ENCODE results near the gene PKIB. TPM values are rescaled to one million over a fixed set of nuclear protein-coding genes. Genes with fewer than 3 reads are reported as not detected.
"Not testable (repeated sequence)": the region's sequence is repeated elsewhere in the genome, so short reads cannot be mapped to it uniquely, and the experiment has no call there.

Gene PKIB, protein sequence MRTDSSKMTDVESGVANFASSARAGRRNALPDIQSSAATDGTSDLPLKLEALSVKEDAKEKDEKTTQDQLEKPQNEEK
- total RNA-seq, result 5.5 TPM

DNA sequence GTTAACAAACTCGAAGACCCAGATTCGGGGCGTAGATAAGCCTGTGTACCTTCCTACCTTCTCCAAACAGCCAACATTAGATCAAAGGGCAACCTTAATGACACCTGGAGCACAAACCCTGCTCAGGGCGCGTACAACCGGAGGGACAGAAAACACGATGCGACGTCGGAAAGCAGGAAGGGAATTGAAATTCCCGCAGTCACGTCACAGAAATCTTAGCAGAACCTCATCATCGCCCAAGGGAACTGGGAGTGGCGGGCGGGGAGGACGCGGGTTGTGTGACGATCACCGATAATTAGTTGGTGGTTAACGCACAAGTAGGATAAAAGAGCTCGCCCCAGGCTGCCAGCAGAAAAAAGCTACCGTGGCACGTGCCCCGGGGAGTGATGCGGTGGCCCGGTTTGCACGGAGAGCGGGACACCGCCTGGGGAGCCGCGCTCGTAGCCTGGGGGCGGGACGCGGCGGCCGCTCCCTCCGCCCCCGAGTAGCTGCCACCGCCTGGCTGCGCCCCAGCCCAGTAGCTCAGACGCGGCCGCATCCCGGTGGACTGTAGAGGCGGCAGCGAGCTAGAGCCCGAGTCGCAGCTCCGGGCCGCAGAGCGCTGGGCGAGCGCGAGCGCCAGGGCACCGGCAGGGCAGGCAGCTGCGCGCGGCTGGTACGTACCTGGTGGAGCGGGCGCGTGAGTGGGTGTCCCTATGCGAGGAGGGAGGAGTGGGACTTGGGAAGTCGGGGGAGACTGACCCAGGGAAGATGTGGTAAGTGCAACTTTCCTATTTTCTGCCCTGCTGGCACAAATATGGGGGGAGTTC, at the start of gene PKIB:
Gene PKIB (plus strand): TSS at position 525 of the 809 bp plus-strand sequence. CDS start 107,390 bp downstream, outside the sequence.
- peak; percentile 76 for DNase-seq (ENCODE audit: low spot score)

DNA sequence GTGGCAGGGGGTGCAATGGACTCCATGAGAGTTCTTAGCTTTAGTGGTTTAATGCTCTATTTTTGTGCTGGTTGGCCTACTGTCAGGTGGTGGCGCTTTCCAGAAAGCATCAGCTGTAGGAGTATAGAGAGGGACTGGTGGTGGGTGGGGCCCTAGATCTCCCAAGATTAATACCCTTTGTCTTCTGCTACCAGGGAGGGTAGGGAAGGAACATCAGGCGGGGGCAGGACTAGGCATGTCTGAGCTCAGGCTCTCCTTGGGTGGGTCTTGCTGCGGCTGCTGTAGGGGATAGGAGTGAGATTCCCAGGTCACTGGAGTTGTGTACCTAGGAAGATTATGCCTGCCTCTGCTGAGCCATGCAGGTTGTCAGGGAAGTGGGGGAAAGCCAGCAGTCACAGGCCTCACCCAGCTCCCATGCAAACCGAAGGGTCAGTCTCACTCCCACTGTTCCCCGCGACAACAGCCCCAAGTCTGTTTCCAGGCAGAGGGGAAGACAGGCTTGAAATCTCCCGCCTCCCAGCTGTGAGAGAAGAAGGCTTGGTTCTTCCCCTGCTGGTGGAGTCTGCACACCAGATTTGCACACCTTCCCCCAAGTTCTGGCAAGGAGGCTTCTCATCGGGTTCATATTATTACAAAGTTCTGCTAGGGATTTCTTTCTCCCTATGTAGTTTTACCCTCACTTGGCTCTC, 46.7 kb upstream of the PKIB start:
- DNase-seq (ENCODE audit: low spot score), result no peak

DNA sequence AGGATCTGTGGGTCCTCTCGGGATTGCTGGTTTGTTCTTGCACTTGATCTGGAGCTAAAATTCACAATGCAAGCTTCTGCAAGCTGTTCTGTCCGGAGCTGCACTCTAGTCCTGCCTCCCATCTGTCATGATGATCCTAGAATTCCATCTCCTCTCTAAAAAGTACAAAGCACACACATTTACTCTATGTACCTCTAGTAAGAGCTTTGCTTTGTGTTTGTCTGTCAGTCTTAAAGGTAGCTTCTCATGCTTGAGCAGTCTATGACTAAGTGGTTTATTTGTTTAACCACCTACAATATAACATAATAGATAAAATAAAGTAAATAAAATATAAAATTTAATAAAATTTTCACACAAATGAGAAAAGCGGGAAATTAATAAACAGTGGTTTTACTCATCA, 46.0 kb upstream of the PKIB start:
- no peak for DNase-seq (ENCODE audit: low spot score)

DNA sequence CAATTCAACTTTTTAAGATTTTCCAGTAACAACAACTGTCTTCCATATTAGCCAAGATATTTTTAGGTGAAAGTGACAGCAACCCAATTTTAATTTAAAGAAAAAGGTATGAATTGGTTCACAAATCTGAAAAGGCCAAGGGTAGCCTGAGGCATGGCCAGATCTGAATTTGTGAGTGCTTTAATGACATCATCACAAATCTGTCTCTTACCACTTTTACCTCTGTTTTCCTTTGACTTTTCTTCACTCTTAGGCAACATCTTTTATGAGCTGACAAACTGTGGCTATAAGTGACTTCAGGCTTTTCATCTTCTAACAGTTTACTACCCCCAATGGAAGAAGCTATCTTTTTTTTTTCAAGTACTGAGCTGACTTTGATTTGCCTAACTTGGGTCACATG, 44.5 kb upstream of the PKIB start:
- no peak for DNase-seq (ENCODE audit: low spot score)

DNA sequence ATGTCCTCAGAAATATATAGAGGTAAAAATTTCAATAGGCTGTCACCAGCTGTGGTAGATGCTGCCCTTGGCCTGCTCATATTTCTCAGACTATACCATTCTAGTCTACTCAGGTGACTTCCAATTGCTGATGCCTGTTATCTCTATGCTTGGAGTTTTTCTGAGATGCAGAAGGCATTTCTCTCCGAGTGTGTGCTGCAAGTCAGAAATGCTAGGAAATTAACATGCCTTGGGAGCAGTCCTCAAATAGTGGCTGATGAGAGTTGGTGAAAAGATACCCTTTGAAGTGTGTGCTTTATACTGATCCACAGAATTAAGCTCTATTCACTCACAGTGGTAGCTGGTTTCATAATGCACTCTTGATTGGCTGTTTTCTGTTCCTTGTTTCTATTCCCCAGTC, 43.2 kb upstream of the PKIB start:
- DNase-seq (ENCODE audit: low spot score), result no peak

DNA sequence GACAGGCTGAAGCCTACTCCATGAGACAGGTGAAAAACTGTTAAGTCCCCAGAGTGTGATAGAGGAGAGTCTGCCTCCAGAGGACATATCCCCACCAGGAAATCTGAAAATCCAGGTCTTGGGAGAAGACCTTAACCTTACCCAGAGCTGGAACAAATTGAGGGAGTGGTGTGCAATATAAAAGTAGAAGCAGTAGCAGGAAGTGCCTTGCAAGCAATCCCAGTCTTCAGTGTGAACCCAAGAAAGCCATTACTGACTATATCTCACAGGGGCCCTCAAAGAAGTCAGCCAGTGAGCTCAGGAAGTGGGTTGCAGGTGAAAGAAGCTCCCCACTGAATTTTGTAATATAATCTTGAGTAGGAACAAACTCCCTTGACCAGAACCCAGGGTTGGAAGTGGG, 41.9 kb upstream of the PKIB start:
- no peak for DNase-seq (ENCODE audit: low spot score)

DNA sequence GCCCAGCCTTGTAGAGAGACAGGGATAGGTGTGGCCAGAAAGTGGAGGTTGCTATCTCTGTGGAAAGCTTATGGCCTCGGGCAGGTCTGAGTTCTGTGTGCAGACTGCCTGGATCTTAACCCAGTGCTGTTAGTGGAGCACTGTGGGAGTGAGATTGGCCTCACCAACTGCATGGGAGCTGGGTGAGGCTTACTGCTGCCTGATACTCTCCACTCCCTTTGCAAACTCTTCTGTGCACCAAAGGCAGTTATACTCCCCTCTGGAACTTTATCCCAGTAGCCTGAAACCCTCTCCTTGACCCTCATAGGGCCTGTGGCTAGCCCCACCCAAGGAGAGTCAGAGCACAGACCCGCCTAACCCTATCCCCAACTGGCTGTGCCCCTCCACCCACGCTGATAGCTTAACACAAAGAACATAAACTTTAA, 41.4 kb upstream of the PKIB start:
- DNase-seq (ENCODE audit: low spot score), result no peak

DNA sequence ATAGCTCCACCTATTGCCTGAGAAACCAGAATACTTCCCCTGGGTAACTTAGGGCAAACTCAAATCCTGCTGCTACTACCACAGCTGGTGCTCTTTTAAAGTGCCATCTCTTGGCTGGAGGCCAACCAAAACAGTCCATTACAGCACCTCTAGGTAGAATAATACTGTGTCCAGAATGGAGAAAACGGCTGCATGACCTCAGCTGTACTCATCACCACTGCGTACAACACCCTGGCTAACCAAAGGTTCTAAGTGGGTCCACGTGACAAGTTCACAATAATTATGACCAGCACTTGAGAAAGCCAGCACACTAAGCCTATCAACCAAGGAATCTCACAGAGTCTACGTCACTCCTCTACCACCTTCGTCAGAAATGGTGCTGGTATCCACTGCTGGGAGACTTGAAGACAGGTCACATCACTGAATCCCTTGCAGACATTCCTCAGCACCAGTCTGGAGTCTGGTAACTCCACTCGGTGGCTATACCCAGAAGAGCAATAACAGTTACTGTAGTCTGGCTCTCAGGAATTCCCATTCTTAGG, 40.9 kb upstream of the PKIB start:
- DNase-seq (ENCODE audit: low spot score), result no peak

DNA sequence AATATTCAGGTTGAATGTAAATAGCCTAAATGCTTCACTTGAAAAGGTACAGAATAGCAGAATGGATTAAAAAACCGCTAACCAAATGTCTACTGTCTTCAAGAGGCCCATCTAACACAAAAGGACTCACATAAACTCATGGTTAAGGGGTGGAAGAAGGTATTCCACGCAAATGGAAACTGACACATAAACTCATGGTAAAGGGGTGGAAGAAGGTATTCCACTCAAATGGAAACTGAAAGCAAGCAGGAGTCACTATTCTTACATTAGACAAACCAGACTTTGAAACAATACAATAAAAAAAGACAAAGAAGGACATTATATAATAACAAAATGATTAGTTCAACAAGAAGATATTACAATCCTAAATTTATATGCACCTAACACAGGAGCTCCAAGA, 38.3 kb upstream of the PKIB start:
- no peak for DNase-seq (ENCODE audit: low spot score)

DNA sequence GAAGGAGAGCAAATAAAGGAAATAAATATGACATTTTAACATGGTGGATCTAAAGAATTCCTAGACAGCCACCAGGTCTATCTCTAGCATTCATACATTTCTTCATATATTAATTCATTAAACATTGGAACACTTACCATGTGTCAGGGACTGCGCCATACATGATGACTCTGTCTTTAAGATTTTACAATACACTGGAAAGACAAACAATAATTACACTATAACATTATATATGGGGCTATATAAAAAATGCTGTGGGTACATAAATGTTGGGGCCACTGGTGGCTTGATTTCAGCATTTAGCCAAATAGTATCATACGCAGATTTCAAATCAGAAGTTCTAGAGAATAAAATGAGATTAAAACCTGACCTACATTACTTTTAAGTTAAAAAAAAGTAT, 33.3 kb upstream of the PKIB start:
- DNase-seq (ENCODE audit: low spot score), result no peak

DNA sequence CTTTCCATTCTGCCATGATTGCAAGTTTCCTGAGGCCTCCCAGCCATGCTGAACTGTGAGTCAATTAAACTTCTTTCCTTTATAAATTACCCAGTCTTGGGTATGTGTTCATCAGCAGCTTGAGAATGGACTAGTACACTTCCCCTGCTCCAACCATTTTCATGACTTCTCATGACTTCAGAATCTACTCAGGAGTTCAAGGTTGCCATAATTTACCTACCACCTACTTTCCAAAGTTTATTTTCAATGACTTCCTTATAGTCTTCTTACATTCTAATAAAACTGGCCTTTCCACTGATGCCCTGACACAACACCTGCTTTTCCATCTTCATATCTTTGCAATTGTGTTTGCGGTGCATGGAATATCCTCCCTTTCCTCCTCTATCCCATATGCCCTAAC, 31.2 kb upstream of the PKIB start:
- DNase-seq (ENCODE audit: low spot score), result no peak

DNA sequence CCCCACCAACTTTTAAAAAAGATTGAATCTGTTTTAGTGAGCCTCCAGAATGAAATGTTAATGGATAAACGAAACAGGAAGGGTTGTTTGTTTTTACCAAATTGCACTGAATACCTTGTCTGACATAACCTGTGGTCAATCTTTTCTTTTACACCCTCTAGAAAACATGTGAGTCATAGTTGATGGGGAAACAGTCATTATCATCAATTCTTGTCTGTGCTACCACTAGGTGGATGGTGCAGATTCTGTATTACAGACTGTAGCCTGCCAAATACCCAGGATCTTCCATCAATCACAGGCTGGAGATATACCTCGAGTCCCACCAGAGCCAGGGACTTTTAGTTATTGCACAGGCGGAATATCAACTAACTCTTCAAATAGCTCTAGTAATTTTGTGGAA, 29.5 kb upstream of the PKIB start:
- DNase-seq (ENCODE audit: low spot score), result no peak

DNA sequence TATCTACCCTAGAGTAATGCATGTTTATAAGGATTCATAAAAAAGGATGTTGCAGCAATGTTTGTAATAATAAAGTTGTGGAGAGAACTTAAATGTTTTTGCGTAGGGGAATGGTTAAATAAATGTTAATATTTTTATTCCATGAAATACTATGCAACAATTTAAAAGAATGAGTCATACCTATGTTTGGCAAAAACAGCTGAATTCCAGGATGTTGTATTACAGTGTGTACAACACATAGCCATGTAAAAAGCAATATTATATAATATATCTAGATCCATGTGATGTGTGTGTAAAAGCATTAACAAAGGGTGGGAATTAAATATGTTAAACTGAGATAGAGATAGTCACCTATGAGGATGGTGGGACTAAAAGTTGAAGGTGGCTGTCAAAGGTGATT, 21.1 kb upstream of the PKIB start:
- no peak for DNase-seq (ENCODE audit: low spot score)

DNA sequence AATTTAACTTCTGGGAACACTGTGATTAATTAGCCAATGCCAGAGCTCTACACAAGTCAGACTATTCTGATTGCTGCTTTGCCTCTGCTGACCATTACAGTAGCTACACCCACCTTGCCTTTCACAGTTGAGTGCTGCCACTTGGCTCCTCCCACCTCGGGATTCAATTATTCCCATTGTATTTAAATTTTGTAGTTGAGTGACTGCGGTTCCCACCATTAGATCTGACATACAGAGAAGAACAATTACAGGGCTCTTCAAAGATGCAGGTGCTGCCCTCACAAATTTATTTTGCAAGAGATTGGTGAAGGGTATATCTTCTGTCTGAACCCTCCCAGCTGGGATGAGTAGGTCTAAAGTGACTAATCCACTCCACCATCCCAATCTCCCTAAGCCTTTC, 11.9 kb upstream of the PKIB start:
- DNase-seq (ENCODE audit: low spot score), result not testable (repeated sequence)

DNA sequence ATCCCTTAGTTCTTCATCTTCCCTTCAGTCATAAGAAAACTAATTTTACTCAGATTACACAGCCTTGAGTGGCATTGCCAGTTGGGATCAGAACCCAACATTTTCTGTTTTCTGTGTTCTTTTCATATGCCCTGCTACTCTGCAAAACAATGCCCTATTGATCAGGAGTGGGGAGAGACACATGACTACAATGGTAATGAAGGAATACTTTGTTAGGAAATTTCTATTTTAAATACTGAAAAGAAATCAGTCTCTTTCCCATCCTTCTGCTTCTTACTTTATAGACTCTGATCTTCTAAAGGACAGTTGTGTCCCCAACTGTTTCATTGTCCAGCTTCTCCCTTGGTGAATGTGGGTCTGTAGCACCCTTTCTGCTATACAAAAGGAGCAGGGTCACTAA, 5.5 kb upstream of the PKIB start:
- DNase-seq (ENCODE audit: low spot score), result no peak

DNA sequence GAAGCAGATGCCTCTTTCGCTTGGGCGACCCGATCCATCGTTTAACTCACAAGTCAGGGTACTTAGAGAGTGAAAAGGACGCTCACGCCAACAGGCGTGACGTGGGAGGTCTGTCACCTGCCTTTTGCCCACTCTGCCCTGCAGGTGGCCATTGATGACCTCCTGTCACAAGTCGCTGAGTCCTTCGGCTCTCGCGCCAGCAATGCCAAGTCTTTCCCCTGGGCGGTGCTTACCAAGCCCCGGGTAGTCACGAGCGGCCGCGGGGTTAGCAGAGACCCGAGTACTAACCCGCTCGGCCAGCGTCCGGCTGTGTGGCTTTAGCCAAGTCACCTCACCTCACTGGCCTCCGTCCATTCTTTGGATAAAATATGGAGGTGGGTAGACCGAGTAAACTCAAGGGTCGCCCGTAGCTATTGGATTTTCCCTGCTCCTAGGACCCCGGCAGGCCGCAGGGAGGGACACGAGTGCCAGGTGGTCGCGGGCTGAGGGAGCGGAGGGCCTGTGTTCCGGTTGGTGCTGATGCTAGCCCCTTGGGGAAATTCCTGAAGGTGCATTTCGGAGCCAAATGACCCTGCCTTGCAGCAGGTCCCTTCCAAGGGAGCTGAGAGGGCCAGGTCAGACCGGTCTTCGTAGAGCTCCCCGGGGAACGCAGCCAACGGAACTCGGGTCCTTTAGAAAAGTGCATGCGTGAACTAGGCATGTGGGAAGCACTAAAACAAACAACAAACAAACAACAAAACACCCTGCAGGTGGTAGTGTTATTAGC, 668 bp downstream of the PKIB start:
- peak; percentile 38 for DNase-seq (ENCODE audit: low spot score)

DNA sequence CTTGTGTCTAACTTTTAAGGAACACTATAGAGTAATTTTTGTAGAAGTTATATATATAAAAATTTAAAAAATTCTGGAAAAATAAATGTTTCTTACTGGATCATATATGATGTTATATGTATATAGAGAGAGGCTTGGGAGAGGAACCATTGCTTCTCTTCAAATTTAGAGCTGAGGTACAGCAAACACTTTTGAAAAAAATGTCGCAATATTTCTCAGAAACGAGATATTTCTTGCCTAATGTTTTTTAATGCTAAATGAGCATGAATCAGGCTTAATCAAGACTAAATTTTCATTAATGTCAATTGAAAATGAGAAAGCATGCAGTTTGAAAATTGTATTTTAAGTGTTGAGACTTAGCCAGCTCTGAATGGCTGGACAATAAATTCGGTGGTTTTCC, 2.6 kb downstream of the PKIB start:
- DNase-seq (ENCODE audit: low spot score), result no peak

DNA sequence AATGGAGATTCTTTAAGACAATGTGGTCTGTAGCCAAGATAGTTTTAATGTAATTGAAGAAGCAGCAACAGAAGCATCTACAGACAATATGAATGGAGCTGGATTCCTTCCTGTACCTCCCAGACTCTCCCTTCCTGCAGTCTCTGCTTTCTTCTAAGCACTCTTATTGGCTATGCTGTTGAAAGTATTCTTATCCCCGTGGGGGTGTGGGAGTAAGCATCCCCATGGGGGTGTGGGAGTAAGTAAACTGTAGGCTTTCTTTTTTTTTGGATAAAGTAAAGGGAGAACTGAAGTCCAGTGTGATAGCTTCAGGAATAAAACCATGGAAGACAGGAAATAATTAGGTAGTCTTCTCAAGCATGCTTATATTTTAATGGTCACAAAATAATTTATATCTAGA, 4.1 kb downstream of the PKIB start:
- DNase-seq (ENCODE audit: low spot score), result no peak

DNA sequence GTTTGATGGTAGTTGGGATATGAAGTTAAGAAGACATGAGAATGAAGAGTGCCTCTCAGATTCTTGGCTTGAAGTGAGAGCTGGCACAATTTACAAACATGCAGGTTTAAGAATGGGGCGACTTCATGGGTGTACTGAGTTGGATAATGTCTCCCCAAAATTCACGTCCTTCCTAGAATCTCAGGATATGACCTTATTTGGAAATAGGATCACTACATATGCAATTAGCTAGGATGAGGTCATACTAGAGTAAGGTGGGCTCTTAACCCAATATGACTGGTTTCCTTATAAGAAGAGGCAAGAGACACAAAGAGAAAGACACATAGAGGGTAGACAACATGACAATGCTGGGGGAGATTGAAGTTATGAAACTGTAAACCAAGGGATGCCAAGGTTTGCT, 5.2 kb downstream of the PKIB start:
- DNase-seq (ENCODE audit: low spot score), result no peak

DNA sequence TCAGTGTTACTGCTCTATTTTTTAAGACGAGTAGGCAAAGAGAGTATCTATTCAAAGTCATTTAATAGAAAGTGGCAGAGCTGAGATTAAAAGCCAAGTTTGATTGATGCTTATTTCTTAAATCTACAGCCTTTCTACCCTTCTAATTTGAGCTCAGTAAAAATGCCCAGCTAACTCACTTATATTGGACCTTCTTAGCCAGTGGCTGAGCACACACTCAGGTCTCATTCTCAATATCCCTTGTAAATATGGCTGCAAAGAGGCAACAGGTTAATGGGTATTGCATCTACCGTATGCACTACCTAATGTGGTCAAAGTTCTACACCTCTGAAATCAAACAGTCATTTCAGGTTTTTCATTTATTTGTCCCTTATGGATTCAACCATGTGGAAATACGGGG, 6.7 kb downstream of the PKIB start:
- DNase-seq (ENCODE audit: low spot score), result no peak

DNA sequence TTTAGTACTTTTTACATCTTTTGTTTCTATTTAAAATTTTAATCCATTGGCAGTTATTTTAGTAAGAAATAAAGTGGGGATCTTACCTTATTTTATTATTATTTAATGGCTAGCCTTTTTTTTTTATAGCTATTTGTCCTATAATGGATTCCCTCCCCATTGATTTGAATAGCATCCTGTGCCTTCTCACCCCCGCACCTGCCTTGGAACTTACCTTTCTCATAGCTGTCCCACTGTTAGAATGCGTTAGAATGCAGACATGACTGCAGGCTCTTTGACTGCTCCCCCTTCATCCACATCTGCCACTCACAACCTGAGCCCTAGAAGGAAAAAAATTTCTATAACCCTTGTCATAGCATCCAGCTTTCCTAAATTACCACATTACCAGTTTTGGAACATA, 9.1 kb downstream of the PKIB start:
- no peak for DNase-seq (ENCODE audit: low spot score)

DNA sequence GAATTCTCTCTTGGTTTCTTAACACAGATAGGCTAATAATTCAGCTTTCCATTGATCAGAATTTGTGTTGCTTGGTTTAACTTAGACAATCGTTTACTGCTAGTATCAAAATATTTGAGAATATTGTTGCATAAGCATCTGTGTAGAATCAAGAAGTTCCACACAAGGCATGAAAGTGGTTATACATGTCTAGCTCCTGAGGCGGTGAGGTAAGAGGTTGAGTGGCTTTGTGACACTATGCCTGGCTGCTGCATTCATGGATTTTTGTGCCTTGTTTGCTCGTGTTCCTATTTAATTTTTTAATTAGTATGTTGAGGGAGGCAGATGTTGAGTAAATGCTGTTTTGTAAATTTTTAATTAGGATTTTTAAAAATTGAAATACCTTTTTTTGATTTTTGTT, 10.2 kb downstream of the PKIB start:
- DNase-seq (ENCODE audit: low spot score), result no peak
